A549 treated with DMSO at 1 μM for 4 hours (cell line): ENCODE data around the gene PRRT1. TPM values are rescaled to one million over a fixed set of nuclear protein-coding genes. Genes with fewer than 3 reads are reported as not detected.

ENCODE experiments used
- total RNA-seq: library from RNA; stranded (reverse); fragments of 200-300 nt; extraction: Qiagen RNA extraction; gene quantifications from 5 replicates; pipeline ENCODE4 v1.2.3, GENCODE V29; 2022; ENCODE audit warnings: low read depth

PRRT1 gene
- total RNA-seq, result 0.58 to 0.95 TPM (median 0.74 TPM) in 5 replicates

DNA sequence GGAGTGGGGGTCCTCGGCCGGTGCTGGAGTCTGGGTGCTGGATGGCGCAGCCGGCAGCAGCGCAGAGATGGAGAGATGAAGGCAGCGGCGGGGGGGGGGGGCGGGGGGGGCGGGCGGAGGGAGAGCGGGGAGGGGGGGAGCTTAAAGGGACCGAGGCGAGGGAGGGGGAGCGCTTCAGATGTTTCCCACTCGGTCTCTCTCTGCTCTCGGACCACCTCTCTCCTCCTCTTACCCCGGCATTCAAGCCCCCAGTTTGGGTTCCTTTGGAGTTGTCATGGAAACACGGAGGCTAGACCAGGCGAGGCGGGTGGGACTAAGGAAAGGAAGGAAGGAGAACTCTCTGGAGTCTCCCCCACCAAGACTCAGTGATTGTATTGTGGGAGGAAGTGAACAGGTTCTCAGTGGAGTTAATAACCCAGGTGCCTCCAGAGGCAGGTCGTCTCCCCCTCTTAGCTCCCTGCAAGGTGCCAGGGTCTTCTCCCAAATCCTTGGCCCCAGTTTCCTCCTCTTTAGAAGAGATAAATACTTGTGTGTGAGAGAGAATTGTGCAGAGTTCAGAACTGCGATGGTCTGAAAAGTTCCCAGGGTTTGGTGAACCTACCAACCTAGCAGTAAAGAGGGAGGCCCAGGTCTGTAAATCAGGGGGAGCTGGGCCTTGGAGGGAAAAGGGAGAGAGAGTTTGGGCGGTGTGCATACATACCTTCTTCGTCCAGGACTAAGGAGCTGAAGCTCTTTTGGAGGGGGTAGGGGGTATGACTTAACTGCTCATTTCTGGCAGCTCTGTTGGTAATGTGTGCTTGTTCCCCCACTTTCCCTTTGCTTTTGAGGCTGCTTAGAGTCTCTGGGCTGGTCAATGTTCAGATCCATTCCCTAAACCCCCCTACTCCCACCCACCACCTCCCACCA lies at the start of gene PRRT1:
Gene PRRT1, minus strand, starts transcription at position 77 of the 906 bp plus-strand sequence. CDS start 112 bp downstream, outside the sequence.

DNA sequence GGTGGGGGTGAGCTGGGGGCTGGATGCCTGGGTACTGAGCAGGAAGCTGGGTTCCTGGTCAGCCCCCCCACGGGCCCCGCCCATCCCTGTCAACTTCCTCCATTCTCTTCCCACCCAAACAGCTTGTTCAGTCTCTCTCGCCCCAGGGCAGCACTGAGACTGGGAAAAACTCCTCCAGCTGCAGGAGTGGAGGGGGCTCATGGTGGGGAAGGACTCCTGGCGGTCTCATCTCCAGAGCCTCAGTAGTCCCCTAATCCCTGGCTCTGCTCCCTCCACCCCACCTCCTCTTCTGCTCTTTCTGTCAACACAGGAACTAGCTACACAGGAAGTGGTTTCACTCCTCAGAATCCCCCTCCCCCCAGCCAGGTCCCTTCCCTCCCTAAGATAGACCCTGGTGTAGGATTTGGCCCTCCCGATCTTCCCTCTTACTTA lies 40.9 kb upstream of the PRRT1 start, which contains the start of gene GPSM3:
Gene GPSM3, minus strand, starts transcription at position 36 of the 432 bp plus-strand sequence. CDS start 130 bp downstream, outside the sequence.

DNA sequence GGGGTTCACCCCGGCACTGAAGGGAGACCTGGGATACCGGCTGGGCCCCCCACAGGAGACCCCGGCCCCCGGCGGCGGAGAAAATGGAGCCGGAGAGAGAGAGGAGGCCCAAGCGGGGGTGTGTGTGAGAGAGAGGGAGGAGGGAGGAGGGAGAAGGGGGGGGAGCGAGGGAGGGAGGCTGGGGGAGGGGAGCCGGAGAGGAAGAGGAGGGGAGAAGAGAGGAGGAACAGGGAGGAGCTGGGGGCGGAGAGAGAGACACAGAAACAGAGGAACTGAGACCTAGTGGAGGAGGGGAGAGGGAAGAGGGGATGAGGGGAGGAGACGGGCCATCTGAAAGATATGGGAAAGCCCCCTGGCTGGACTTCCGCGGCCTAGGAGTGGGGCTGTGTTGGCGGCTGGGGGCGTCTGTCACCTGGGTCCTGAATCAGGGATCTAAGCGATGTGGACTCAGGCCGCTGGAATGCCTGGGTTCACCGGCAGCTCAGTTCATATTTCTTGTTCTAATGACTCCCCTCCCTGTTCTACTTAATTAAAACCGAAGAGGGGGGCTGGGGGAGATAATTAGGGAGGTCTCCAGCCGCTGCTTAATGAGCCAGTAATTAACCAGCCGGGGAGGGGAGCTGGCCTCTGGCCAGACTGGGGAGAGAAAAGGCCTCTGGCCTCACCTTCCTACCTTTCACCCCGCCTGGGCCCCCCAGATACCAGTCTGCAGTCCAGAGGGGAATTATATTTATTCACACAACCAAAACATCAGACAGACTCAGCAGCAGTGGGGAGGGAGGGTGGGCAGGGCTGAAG lies 38.5 kb upstream of the PRRT1 start, which contains the start of gene PBX2:
Gene PBX2, minus strand, starts transcription at position 149 of the 798 bp plus-strand sequence. CDS start 287 bp downstream, outside the sequence.

GRCh38 chr6:32184084-32184640 lies 32.4 kb upstream of the PRRT1 start, which contains the start of gene AGER:
AGER (minus strand) TSS chr6:32184253; CDS start chr6:32184222, 31 bp downstream.

GRCh38 chr6:32177788-32178546 lies 26.2 kb upstream of the PRRT1 start, which contains the start of gene RNF5:
RNF5 (plus strand) TSS chr6:32178405; CDS start chr6:32178512, 107 bp downstream.

DNA sequence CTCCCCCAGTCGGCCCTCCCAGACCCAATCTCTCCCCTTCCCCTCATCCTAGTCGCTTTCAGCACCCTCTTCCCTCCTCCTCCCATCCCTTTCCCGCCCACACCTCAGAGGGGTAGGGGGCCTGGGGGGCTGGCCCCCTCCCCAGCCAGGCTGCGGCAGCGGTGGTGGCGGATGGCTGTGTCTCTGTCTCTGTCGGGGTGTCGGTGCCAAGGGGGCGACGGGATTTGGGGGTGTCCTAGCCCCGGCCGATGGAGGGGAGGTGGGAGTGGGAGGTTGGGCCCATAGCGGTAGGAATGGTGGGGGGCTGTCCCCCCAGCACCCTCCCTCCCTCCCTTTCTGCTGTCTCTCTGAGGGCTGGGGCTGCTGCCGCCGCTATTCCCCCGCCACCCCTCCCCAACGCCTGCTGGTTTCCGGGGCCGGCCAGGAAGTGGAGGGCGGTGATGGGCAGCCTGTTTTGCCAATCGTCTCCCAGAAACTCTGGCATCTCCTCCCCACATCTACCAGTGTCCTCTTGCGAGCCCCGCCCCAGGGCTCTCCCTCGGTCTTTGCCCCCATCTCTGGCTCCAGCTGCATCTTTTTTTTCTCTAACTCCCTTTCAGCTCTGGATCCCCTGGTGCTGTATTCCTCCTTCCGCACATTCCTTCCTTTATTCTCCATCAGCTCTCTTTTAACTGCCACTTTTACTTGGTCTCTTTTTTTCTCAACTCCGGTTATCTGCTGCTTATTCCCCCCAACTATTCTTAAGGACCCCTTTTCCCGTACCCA lies 24.2 kb upstream of the PRRT1 start, which contains the start of gene AGPAT1:
Gene AGPAT1, minus strand, starts transcription at position 374 of the 765 bp plus-strand sequence. CDS start 4,588 bp downstream, outside the sequence.

GRCh38 chr6:32164295-32164694 lies 12.6 kb upstream of the PRRT1 start, which contains the start of gene EGFL8:
EGFL8 (plus strand) TSS chr6:32164595; CDS start chr6:32166166, 1,571 bp downstream.

GRCh38 chr6:32153564-32154513 lies 2.1 kb upstream of the PRRT1 start, which contains the start of gene PPT2:
PPT2 (plus strand) TSS chr6:32154141; CDS start chr6:32154595, 454 bp downstream.

GRCh38 chr6:32127717-32128592 lies 23.8 kb downstream of the PRRT1 start, which contains the start of gene ATF6B:
ATF6B (minus strand) TSS chr6:32128246; CDS start chr6:32128207, 39 bp downstream.

GRCh38 chr6:32109114-32109764 lies 42.5 kb downstream of the PRRT1 start, which contains the start of gene TNXB:
TNXB (minus strand) TSS chr6:32109338; CDS start chr6:32098198, 11,140 bp downstream.

Other genes with a start within 250 kb of the PRRT1 start
- gene ZBTB12, start 249.9 kb downstream of the PRRT1 start, total RNA-seq, result 3.5 to 5.5 TPM (median 4.8 TPM) in 5 replicates
- gene C2, start 224.2 kb downstream of the PRRT1 start, total RNA-seq, result 0.31 to 0.48 TPM (median 0.36 TPM) in 5 replicates
- gene CFB, start 205.8 kb downstream of the PRRT1 start, total RNA-seq, result 1.7 to 3.4 TPM (median 2.1 TPM) in 5 replicates
- gene NELFE, start 193.0 kb downstream of the PRRT1 start, total RNA-seq, result 74.0 to 87.1 TPM (median 79.5 TPM) in 5 replicates
- gene SKIC2, start 192.8 kb downstream of the PRRT1 start, total RNA-seq, result 22.6 to 27.8 TPM (median 24.2 TPM) in 5 replicates
- 11.1 to 12.8 TPM (median 12.1 TPM) in 5 replicates for gene DXO, start 179.8 kb downstream of the PRRT1 start, total RNA-seq
- 1.00 to 1.6 TPM (median 1.2 TPM) in 5 replicates for gene C4A, start 169.9 kb downstream of the PRRT1 start, total RNA-seq
- 0.72 to 1.2 TPM (median 0.84 TPM) in 5 replicates for gene C4B, start 137.1 kb downstream of the PRRT1 start, total RNA-seq
- gene CYP21A2, start 113.5 kb downstream of the PRRT1 start, total RNA-seq, result 0.06 TPM in 1 of 5 replicates, not detected in the others
- gene TNXB, start 42.6 kb downstream of the PRRT1 start, total RNA-seq, result 0.38 to 1.0 TPM (median 0.69 TPM) in 5 replicates
- gene ATF6B, start 23.7 kb downstream of the PRRT1 start, total RNA-seq, result 28.7 to 38.6 TPM (median 35.4 TPM) in 5 replicates
- gene FKBPL, start 21.7 kb downstream of the PRRT1 start, total RNA-seq, result 7.2 to 9.2 TPM (median 8.4 TPM) in 5 replicates
- gene PPT2, start 2.2 kb upstream of the PRRT1 start, total RNA-seq, result 8.4 to 10.4 TPM (median 8.8 TPM) in 5 replicates
- gene EGFL8, start 12.7 kb upstream of the PRRT1 start, total RNA-seq, result 0.73 to 2.2 TPM (median 1.5 TPM) in 5 replicates
- 33.2 to 42.8 TPM (median 39.6 TPM) in 5 replicates for gene AGPAT1, start 24.1 kb upstream of the PRRT1 start, total RNA-seq
- 36.2 to 45.9 TPM (median 44.5 TPM) in 5 replicates for gene RNF5, start 26.5 kb upstream of the PRRT1 start, total RNA-seq
- 1.4 to 2.3 TPM (median 2.1 TPM) in 5 replicates for gene AGER, start 32.3 kb upstream of the PRRT1 start, total RNA-seq
- 17.0 to 21.1 TPM (median 18.5 TPM) in 5 replicates for gene PBX2, start 38.3 kb upstream of the PRRT1 start, total RNA-seq
- gene GPSM3, start 40.7 kb upstream of the PRRT1 start, total RNA-seq, result 0.24 to 0.55 TPM (median 0.34 TPM) in 5 replicates
- gene NOTCH4, start 72.1 kb upstream of the PRRT1 start, total RNA-seq, result 0.47 to 0.78 TPM (median 0.69 TPM) in 5 replicates
- gene TSBP1, start 220.0 kb upstream of the PRRT1 start, total RNA-seq, result not detected in 5 replicates